ENCODE data around the gene NKD1. TPM values are rescaled to one million over a fixed set of nuclear protein-coding genes. Genes with fewer than 3 reads are reported as not detected.

The NKD1 gene
- total RNA-seq, 2 donors from 2014 or later: 2.3 TPM

GRCh38 chr16:50615891-50616290, 67.7 kb downstream of the NKD1 start:
- no peaks in the 10 kb centered on the region for H3K27me3 ChIP-seq
- no peaks in the 10 kb centered on the region for H3K9me3 ChIP-seq
- H3K36me3 ChIP-seq: no peaks in the 10 kb centered on the region
- H3K27ac ChIP-seq: no peak overlapping the region
- no peaks in the 10 kb centered on the region for H3K4me1 ChIP-seq
- intact Hi-C loops (cut with DNase I): no loop called here
- DNase-seq: no peak
- H3K4me3 ChIP-seq: no peak overlapping the region
- H3K9ac ChIP-seq (ENCODE audit: low read depth in 2 of 2, low read length in 2 of 2): no peak overlapping the region
- TF ChIP-seq CTCF (IDR thresholded peaks at IDR 0.05): no peak

GRCh38 chr16:50616386-50616785, 68.2 kb downstream of the NKD1 start:
- TF ChIP-seq CTCF (IDR thresholded peaks at IDR 0.05): no peak
- Histone ChIP-seq H3K4me3 (no peak overlapping the region), H3K9ac (ENCODE audit: low read depth in 2 of 2, low read length in 2 of 2) (no peak overlapping the region), H3K4me1 (no peaks in the 10 kb centered on the region), H3K36me3 (no peaks in the 10 kb centered on the region), H3K27ac (no peak overlapping the region), H3K9me3 (no peaks in the 10 kb centered on the region), H3K27me3 (no peaks in the 10 kb centered on the region)
- no peak for DNase-seq
- intact Hi-C loops (cut with DNase I): no loop called here

GRCh38 chr16:50616883-50617645, 68.9 kb downstream of the NKD1 start:
- Histone ChIP-seq H3K9me3 (no peaks in the 10 kb centered on the region), H3K4me1 (no peaks in the 10 kb centered on the region), H3K36me3 (no peaks in the 10 kb centered on the region), H3K27ac (no peak overlapping the region), H3K9ac (ENCODE audit: low read depth in 2 of 2, low read length in 2 of 2) (no peak overlapping the region), H3K27me3 (no peaks in the 10 kb centered on the region), H3K4me3 (no peak overlapping the region)
- no peak for DNase-seq
- TF ChIP-seq CTCF (IDR thresholded peaks at IDR 0.05): no peak
- intact Hi-C loops (cut with DNase I): no loop called here

GRCh38 chr16:50617646-50618184, 69.5 kb downstream of the NKD1 start:
- H3K36me3 ChIP-seq: no peaks in the 10 kb centered on the region
- H3K9me3 ChIP-seq: no peaks in the 10 kb centered on the region
- no peak overlapping the region for H3K4me3 ChIP-seq
- no peaks in the 10 kb centered on the region for H3K27me3 ChIP-seq
- TF ChIP-seq CTCF (IDR thresholded peaks at IDR 0.05): no peak
- no peak overlapping the region for H3K9ac ChIP-seq (ENCODE audit: low read depth in 2 of 2, low read length in 2 of 2)
- no peak for DNase-seq
- no peaks in the 10 kb centered on the region for H3K4me1 ChIP-seq
- no peak overlapping the region for H3K27ac ChIP-seq
- intact Hi-C loops (cut with DNase I): no loop called here

GRCh38 chr16:50618238-50618918, 70.2 kb downstream of the NKD1 start:
- no peak for TF ChIP-seq CTCF (IDR thresholded peaks at IDR 0.05)
- no peaks in the 10 kb centered on the region for H3K4me1 ChIP-seq
- H3K27ac ChIP-seq: no peak overlapping the region

More at GRCh38 chr16:50618238-50618918, 70.2 kb downstream of the NKD1 start:
- intact Hi-C loops (cut with DNase I): no loop called here
- Histone ChIP-seq H3K27me3 (no peaks in the 10 kb centered on the region), H3K9me3 (no peaks in the 10 kb centered on the region), H3K36me3 (no peaks in the 10 kb centered on the region), H3K4me3 (no peak overlapping the region), H3K9ac (ENCODE audit: low read depth in 2 of 2, low read length in 2 of 2) (no peak overlapping the region)
- no peak for DNase-seq

Measured in colonic mucosa (tissue), 4 donors.